Body of pancreas (tissue), 4 donors: ENCODE measurements around the gene DAAM1. TPM values are rescaled to one million over a fixed set of nuclear protein-coding genes. Genes with fewer than 3 reads are reported as not detected.

ENCODE experiments used
- ATAC-seq: fragments of 150-250 bp; one replicate; pipeline ENCODE4 v1.9.1; 2016
- DNase-seq, 4 donors: peaks; one replicate each; pipeline ENCODE4 v3.0.0-alpha.2; 2019
- H3K27ac ChIP-seq, 4 donors: fragments of 200-600 bp; sonication (generic); 1 replicate in 3 of 4; 2 replicates in 1 of 4; pipeline versions ENCODE4 v1.5.1 to v1.6.1; 2016 to 2019; ENCODE audit warnings: mild to moderate bottlenecking in 1 of 4, mixed read lengths in 1 of 4, moderate library complexity in 1 of 4
- H3K27me3 ChIP-seq, 2 donors: fragments of 200-600 bp; sonication (generic); one replicate each; pipeline ENCODE4 v1.6.0; 2016; ENCODE audit warnings: mild to moderate bottlenecking in 1 of 2
- H3K36me3 ChIP-seq, 2 donors: fragments of 200-600 bp; sonication (generic); replicated peaks in 1 of 2; 2 replicates each; pipeline ENCODE4 v1.5.1; 2016; ENCODE audit warnings: low read depth in 2 of 2; ENCODE audit not compliant: insufficient read depth in 1 of 2
- H3K4me1 ChIP-seq: fragments of 200-600 bp; sonication (generic); one replicate; pipeline ENCODE4 v1.6.0; 2016
- H3K4me3 ChIP-seq, 2 donors: fragments of 200-600 bp; sonication (generic); 1 replicate in 1 of 2; 2 replicates in 1 of 2; pipeline ENCODE4 v1.5.1; 2016 to 2019
- H3K9me3 ChIP-seq, 3 donors: fragments of 200-600 bp; sonication (generic); 1 replicate in 2 of 3; 2 replicates in 1 of 3; pipeline ENCODE4 v1.5.1; 2016
- POLR2A ChIP-seq, 3 donors: fragments of 450-650 bp; IDR thresholded peaks; one replicate each; pipeline ENCODE4 v1.6.1; 2016; ENCODE audit warnings: antibody characterized with exemption in 3 of 3, mild to moderate bottlenecking in 2 of 3
- WGBS, 2 donors: methylation state at CpG; one replicate each; pipeline ENCODE4 v1.1.5; 2017; 5-methylcytosine and 5-hydroxymethylcytosine counted together
- intact Hi-C: fragments of 100-400 bp; cut with DNase I; formaldehyde crosslinking; loops from one replicate; pipeline ENCODE4 v1.15.1; 2023
- total RNA-seq, 2 donors: library from RNA; depleted of rRNA; stranded (reverse); fragments of >200 nt; gene quantifications; one replicate each; pipeline ENCODE4 v1.1.0, GENCODE V29; 2016
- TF ChIP-seq, protein P1 (sequence below), 7 experiments: fragments of 450-650 bp in 4 of 7; fragments of 200-600 bp in 3 of 7; sonication (generic) in 3 of 7; IDR thresholded peaks; one replicate each; pipeline ENCODE4 v1.5.1; 2016 to 2019; ENCODE audit warnings: antibody characterized with exemption in 7 of 7

The DAAM1 gene
- total RNA-seq, 2 donors from 2014 or later: 16.9 to 42.5 TPM

DNA sequence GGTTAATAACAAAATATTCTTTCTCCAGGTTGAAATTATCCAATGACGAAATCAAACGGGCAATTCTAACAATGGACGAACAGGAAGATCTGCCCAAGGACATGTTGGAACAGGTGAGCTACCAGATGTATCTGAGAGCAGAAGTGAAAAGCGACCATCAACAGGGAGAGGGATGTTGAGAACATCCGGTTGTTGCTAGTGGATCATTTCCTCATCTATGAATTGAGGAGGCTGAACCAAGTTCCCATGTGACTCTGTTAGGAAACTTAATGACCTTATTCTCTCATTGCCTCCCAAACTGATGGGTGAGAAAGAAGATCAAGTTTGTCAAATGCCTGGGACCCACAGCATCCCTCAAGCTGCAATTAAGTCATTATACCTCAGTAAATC is 159.0 kb downstream of the DAAM1 start:
- Histone ChIP-seq H3K36me3 (peaks cover 0 to 7% of the 10 kb centered on the region in 2 donors), H3K27me3 (no peaks in the 10 kb centered on the region), H3K4me1 (peaks cover 5% of the 10 kb centered on the region), H3K4me3 (no peak overlapping the region), H3K9me3 (no peaks in the 10 kb centered on the region), H3K27ac (no peak overlapping the region)
- WGBS, 2 donors: 80 to 86% methylated on average over 5 of the region's 5 CpGs
- ATAC-seq (no peak), DNase-seq (no peak)
- TF ChIP-seq POLR2A (IDR thresholded peaks at IDR 0.05): no peak
- TF ChIP-seq, protein P1, sequence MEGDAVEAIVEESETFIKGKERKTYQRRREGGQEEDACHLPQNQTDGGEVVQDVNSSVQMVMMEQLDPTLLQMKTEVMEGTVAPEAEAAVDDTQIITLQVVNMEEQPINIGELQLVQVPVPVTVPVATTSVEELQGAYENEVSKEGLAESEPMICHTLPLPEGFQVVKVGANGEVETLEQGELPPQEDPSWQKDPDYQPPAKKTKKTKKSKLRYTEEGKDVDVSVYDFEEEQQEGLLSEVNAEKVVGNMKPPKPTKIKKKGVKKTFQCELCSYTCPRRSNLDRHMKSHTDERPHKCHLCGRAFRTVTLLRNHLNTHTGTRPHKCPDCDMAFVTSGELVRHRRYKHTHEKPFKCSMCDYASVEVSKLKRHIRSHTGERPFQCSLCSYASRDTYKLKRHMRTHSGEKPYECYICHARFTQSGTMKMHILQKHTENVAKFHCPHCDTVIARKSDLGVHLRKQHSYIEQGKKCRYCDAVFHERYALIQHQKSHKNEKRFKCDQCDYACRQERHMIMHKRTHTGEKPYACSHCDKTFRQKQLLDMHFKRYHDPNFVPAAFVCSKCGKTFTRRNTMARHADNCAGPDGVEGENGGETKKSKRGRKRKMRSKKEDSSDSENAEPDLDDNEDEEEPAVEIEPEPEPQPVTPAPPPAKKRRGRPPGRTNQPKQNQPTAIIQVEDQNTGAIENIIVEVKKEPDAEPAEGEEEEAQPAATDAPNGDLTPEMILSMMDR (IDR thresholded peaks at IDR 0.05): no peak
- intact Hi-C loops: no loop called here

DNA sequence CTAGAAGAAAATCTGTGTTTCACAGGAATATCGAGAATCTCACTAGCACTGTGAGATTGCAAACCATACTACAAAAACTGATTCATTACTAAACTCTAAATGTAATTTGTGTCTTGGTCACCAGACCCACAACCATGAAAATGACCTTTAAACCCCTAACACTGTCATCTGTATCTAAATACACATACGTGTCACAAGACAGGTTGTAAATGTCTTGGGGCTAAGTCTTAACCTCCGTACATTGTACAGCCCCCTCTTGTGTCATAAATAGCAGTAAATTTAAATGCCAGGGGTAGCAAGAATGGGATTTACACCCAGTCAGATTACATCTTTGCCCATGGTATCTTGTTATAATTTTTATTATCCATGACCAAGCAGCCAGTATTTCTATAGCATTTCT is 159.4 kb downstream of the DAAM1 start:
- Histone ChIP-seq H3K9me3 (no peaks in the 10 kb centered on the region), H3K36me3 (peaks cover 0 to 10% of the 10 kb centered on the region in 2 donors), H3K27ac (no peak overlapping the region), H3K27me3 (no peaks in the 10 kb centered on the region), H3K4me3 (no peak overlapping the region), H3K4me1 (peaks cover under 1% of the 10 kb centered on the region)
- intact Hi-C loops: no loop called here
- no peak for TF ChIP-seq POLR2A (IDR thresholded peaks at IDR 0.05)
- WGBS, 2 donors: 92 to 96% methylated on average over 3 of the region's 3 CpGs
- ATAC-seq (no peak), DNase-seq (no peak)

DNA sequence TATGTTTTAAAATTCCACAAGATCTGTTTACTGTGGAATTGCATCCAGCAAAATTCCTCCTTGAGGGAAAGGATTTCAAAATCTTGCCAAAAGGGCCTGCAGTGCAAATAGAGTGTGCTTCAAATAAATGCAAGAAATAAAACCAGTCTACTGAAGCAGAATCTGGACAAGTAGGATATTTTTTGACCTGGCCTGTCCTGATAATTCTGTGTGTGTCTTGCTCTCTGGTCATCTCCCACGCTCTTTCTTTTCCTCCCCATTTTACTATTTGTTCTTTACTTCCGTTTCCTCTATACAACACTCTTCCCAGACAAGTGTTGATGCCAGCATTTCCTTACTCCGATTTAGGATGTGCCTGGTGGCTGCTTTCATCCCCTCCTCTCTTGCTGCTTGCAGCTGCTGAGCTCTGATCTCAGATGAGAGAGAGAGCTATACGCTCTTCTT is 160.8 kb downstream of the DAAM1 start:
- intact Hi-C loops: no loop called here
- DNase-seq: no peak
- TF ChIP-seq, protein P1 (IDR thresholded peaks at IDR 0.05): no peak
- TF ChIP-seq POLR2A (IDR thresholded peaks at IDR 0.05): no peak
- Histone ChIP-seq H3K27me3 (no peaks in the 10 kb centered on the region), H3K4me1 (no peaks in the 10 kb centered on the region), H3K27ac (no peak overlapping the region), H3K4me3 (no peak overlapping the region), H3K9me3 (no peaks in the 10 kb centered on the region), H3K36me3 (peaks cover 0 to 14% of the 10 kb centered on the region in 2 donors)
- ATAC-seq: no peak
- 86 to 87% methylated on average over 4 of the region's 4 CpGs for WGBS, 2 donors

DNA sequence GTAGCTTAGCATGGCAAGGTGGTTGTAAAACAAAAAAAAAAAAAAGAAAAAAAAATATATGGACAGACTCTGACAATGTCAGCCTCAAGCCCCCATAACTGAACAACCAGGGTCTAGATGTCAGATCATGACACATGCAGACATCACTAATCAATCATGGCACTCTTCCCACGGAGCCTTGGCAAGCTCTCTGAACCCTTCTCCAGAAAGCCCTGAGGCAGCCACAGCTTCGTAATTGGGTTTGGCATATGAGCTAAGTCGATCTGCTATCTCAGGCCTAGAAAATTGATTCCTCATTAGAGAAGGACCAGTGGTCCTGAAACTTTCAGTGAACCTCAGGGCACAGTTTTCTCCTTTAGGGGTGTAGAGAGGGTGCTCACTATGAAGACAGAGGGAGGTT is 164.5 kb downstream of the DAAM1 start:
- TF ChIP-seq, protein P1 (IDR thresholded peaks at IDR 0.05): no peak
- TF ChIP-seq POLR2A (IDR thresholded peaks at IDR 0.05): no peak
- intact Hi-C loops: no loop called here
- Histone ChIP-seq H3K9me3 (no peaks in the 10 kb centered on the region), H3K27me3 (no peaks in the 10 kb centered on the region), H3K27ac (no peak overlapping the region), H3K36me3 (peaks cover 0 to 22% of the 10 kb centered on the region in 2 donors), H3K4me1 (no peaks in the 10 kb centered on the region), H3K4me3 (no peak overlapping the region)
- ATAC-seq: no peak
- DNase-seq: no peak
- 83 to 93% methylated on average over 3 of the region's 3 CpGs for WGBS, 2 donors

DNA sequence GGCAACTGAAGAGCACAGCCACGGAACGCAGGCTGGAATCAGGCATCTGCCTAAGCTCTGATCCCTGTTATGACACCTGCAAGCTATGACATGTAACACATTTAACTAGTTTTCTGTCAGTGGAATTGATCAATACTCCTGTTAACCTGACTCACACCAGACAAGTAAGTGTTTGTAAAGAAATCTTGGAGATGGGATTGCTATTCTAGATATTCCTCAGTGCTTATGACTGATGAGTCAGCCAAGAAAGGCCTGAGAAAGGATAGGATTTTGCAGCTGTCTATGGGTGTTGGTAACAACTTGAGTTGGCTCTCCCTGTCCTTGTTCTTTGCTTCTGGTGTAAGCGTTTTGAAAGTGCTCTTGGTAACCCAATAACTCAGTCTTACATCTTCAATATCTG is 166.2 kb downstream of the DAAM1 start:
- no peak overlapping the region for H3K27ac ChIP-seq
- no peaks in the 10 kb centered on the region for H3K9me3 ChIP-seq
- 85 to 89% methylated on average over 3 of the region's 3 CpGs for WGBS, 2 donors
- DNase-seq: no peak
- TF ChIP-seq, protein P1 (IDR thresholded peaks at IDR 0.05): no peak
- no peak for TF ChIP-seq POLR2A (IDR thresholded peaks at IDR 0.05)
- no peak overlapping the region for H3K4me3 ChIP-seq
- H3K36me3 ChIP-seq: peaks cover 0 to 18% of the 10 kb centered on the region in 2 donors
- no peaks in the 10 kb centered on the region for H3K27me3 ChIP-seq
- intact Hi-C loops: no loop called here
- no peaks in the 10 kb centered on the region for H3K4me1 ChIP-seq
- no peak for ATAC-seq
